NCI-H446 (cell line): ENCODE results near the gene TTC28.
"Not testable (repeated sequence)": the region's sequence is repeated elsewhere in the genome, so short reads cannot be mapped to it uniquely, and the experiment has no call there.

Source experiments
- DNase-seq, 2 experiments: peaks; one replicate each; lab custom pipeline; 2025; lab: John Stamatoyannopoulos, UW

Gene TTC28

GRCh38 chr22:28557184-28557583 lies 122.5 kb downstream of the TTC28 start:
- no peak for DNase-seq

GRCh38 chr22:28553108-28553866 lies 126.4 kb downstream of the TTC28 start:
- not testable (repeated sequence) for DNase-seq

- DNase-seq, result peak; percentile 90 to 94
Measured at GRCh38 chr22:28548406-28548805, 131.2 kb downstream of the TTC28 start.

GRCh38 chr22:28547132-28547842 lies 132.4 kb downstream of the TTC28 start:
- DNase-seq, result peak in 1 of 2 experiments; percentile 40

- no peak for DNase-seq
Measured at GRCh38 chr22:28544431-28544868, 135.2 kb downstream of the TTC28 start.

GRCh38 chr22:28542980-28543621 lies 136.5 kb downstream of the TTC28 start:
- DNase-seq, result no peak

GRCh38 chr22:28541137-28541536 lies 138.5 kb downstream of the TTC28 start:
- DNase-seq, result no peak

GRCh38 chr22:28538922-28539321 lies 140.7 kb downstream of the TTC28 start:
- DNase-seq, result no peak

- not testable (repeated sequence) for DNase-seq
Measured at GRCh38 chr22:28530565-28530964, 149.1 kb downstream of the TTC28 start.

GRCh38 chr22:28529144-28529543 lies 150.5 kb downstream of the TTC28 start:
- DNase-seq, result not testable (repeated sequence)

GRCh38 chr22:28521451-28521850 lies 158.2 kb downstream of the TTC28 start:
- DNase-seq, result no peak

- DNase-seq, result peak; percentile 19 to 46
Measured at GRCh38 chr22:28514321-28514821, 165.3 kb downstream of the TTC28 start.

GRCh38 chr22:28512387-28512786 lies 167.3 kb downstream of the TTC28 start:
- DNase-seq, result not testable (repeated sequence)

GRCh38 chr22:28507896-28508295 lies 171.7 kb downstream of the TTC28 start:
- DNase-seq, result no peak

GRCh38 chr22:28506150-28506535 lies 173.5 kb downstream of the TTC28 start:
- peak in 1 of 2 experiments; percentile 35 for DNase-seq

GRCh38 chr22:28505416-28506149 lies 174.1 kb downstream of the TTC28 start:
- DNase-seq, result peak; percentile 29 to 71

- DNase-seq, result no peak
Measured at GRCh38 chr22:28500006-28500405, 179.6 kb downstream of the TTC28 start.

GRCh38 chr22:28498044-28498443 lies 181.6 kb downstream of the TTC28 start:
- DNase-seq, result no peak

- no peak for DNase-seq
Measured at GRCh38 chr22:28497188-28497587, 182.5 kb downstream of the TTC28 start.

GRCh38 chr22:28491289-28491688 lies 188.4 kb downstream of the TTC28 start:
- DNase-seq, result not testable (repeated sequence)

- DNase-seq, result no peak
Measured at GRCh38 chr22:28488825-28489224, 190.8 kb downstream of the TTC28 start.

GRCh38 chr22:28484662-28485061 lies 195.0 kb downstream of the TTC28 start:
- DNase-seq, result no peak
